Fibroblast of peridontal ligament (primary cell): ENCODE data around the gene SMG5.

Experiments used
- DNase-seq: peaks from one replicate; pipeline ENCODE4 v3.0.0-alpha.2; 2010; ENCODE audit errors: extremely low read depth

SMG5 gene

GRCh38 chr1:156212833-156213643 is 69.6 kb downstream of the SMG5 start, which contains the start of gene PMF1:
Gene PMF1, plus strand, starts transcription at chr1:156213007. Its CDS starts 9 bp downstream, at chr1:156213016.
- peak; percentile 94 for DNase-seq

- DNase-seq, result no peak
Observed at GRCh38 chr1:156212130-156212529, 70.5 kb downstream of the SMG5 start.

- no peak for DNase-seq
Observed at GRCh38 chr1:156211243-156211642, 71.4 kb downstream of the SMG5 start.

GRCh38 chr1:156204686-156205085 is 77.9 kb downstream of the SMG5 start:
- peak; percentile 58 for DNase-seq

DNA sequence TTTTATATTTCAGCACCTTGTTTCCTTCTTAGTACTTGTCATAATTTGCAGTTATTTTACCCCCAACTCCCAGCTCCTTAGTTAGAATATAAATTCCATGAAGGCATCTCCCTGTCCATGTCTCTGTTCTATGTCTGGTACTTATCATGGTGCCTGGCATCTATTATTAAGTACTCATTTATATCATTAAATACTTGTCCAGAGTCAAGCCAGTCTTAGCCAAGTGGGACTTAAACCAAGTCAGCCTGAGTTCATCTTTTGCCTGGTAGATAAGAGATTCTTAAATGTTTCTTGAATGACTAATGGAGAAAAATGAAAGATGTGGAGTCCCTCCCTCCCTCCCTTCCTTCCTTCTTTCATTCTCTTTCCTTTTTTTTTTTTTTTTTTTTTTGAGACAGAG is 79.3 kb downstream of the SMG5 start:
- peak; percentile 24 for DNase-seq

- DNase-seq, result no peak
Observed at GRCh38 chr1:156200044-156200443, 82.6 kb downstream of the SMG5 start.
